Spleen (tissue), 7 donors: ENCODE results near the gene ZDHHC11.
"Not testable (repeated sequence)": the region's sequence is repeated elsewhere in the genome, so short reads cannot be mapped to it uniquely, and the experiment has no call there.

ENCODE experiments used
- POLR2A ChIP-seq, 3 donors: fragments of 450-650 bp; IDR thresholded peaks; one replicate each; pipeline ENCODE4 v1.5.1; 2017; ENCODE audit warnings: antibody characterized with exemption in 3 of 3, mild to moderate bottlenecking in 1 of 3
- TF ChIP-seq, protein P1 (sequence below), 11 experiments: fragments of 200-600 bp in 7 of 11; fragments of 450-650 bp in 4 of 11; sonication (generic) in 4 of 11; IDR thresholded peaks in 8 of 11; conservative IDR thresholded peaks in 3 of 11; 1 replicate in 7 of 11; 2 replicates in 4 of 11; pipeline versions ENCODE4 v1.4.0 to v1.8.0; 2016 to 2021; ENCODE audit warnings: antibody characterized with exemption in 11 of 11, inconsistent platforms in 4 of 11, mild to moderate bottlenecking in 1 of 11
- donor health status: DM: no; HTN: no; CAD: no; lungs with moderate emphysema.
- donor health status: DM: no; HTN: no; CAD: no.
- donor health status: DM: no; HTN: no; CAD: no.

DNA sequence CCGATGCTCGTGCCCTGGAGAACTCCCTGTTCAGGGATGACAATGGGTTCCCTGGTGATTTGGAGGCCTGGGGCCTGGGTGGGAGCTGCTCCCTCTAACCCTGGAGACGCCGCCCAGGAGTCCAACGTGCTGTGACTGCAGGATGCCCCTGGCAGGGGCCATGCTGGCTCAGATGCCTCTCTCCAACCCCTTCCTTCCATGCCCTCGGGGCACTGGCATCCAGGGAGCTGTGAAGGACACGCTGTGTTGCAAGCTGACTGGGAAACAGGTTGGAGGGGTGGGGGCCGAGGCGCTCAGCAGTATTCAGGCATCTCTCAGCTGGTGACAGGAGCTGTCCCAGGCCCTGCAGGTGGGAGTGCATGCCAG is 75.2 kb downstream of the ZDHHC11 start:
- TF ChIP-seq, protein P1, sequence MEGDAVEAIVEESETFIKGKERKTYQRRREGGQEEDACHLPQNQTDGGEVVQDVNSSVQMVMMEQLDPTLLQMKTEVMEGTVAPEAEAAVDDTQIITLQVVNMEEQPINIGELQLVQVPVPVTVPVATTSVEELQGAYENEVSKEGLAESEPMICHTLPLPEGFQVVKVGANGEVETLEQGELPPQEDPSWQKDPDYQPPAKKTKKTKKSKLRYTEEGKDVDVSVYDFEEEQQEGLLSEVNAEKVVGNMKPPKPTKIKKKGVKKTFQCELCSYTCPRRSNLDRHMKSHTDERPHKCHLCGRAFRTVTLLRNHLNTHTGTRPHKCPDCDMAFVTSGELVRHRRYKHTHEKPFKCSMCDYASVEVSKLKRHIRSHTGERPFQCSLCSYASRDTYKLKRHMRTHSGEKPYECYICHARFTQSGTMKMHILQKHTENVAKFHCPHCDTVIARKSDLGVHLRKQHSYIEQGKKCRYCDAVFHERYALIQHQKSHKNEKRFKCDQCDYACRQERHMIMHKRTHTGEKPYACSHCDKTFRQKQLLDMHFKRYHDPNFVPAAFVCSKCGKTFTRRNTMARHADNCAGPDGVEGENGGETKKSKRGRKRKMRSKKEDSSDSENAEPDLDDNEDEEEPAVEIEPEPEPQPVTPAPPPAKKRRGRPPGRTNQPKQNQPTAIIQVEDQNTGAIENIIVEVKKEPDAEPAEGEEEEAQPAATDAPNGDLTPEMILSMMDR (IDR thresholded peaks at IDR 0.05 in 8 of 11, conservative IDR thresholded peaks at IDR 0.05 in 3 of 11): not testable (repeated sequence)
- TF ChIP-seq POLR2A (IDR thresholded peaks at IDR 0.05): not testable (repeated sequence)
